Glutamatergic neuron (in vitro differentiated cells): ENCODE data around the gene DUXB. TPM values are rescaled to one million over a fixed set of nuclear protein-coding genes. Genes with fewer than 3 reads are reported as not detected.

Experiments
- DNase-seq: peaks from one replicate; pipeline ENCODE4 v3.0.0; 2022
- H3K27ac Mint-ChIP-seq: one replicate; pipeline ENCODE4 v1.8.0; 2020; ENCODE audit warnings: mild to moderate bottlenecking, mixed read lengths, inconsistent platforms; ENCODE audit not compliant: unreplicated experiment
- H3K27me3 Mint-ChIP-seq: one replicate; pipeline ENCODE4 v1.8.0; 2020; ENCODE audit warnings: mild to moderate bottlenecking, moderate library complexity, mixed read lengths, inconsistent platforms; ENCODE audit not compliant: unreplicated experiment
- H3K36me3 Mint-ChIP-seq: one replicate; pipeline ENCODE4 v1.8.0; 2020; ENCODE audit warnings: mild to moderate bottlenecking, mixed read lengths, inconsistent platforms; ENCODE audit not compliant: unreplicated experiment
- H3K4me1 Mint-ChIP-seq: one replicate; pipeline ENCODE4 v1.8.0; 2020; ENCODE audit warnings: mild to moderate bottlenecking, low read depth, mixed read lengths, inconsistent platforms; ENCODE audit not compliant: unreplicated experiment
- H3K4me3 Mint-ChIP-seq: one replicate; pipeline ENCODE4 v1.8.0; 2020; ENCODE audit warnings: mild to moderate bottlenecking, mixed read lengths, inconsistent platforms; ENCODE audit not compliant: unreplicated experiment
- H3K9me3 Mint-ChIP-seq: one replicate; pipeline ENCODE4 v1.8.0; 2020; ENCODE audit warnings: mild to moderate bottlenecking, moderate library complexity, mixed read lengths, inconsistent platforms; ENCODE audit not compliant: unreplicated experiment
- total RNA-seq: library from RNA; stranded (reverse); fragmentation: NEBNext Ultra II Directional; extraction: Animal tissue kit (Norgen Biotek cat#: 25700); gene quantifications from one replicate; pipeline ENCODE4 v1.2.1, GENCODE V29; 2021; ENCODE audit not compliant: unreplicated experiment
- TF ChIP-seq, protein P1 (sequence below): fragments of 200-600 bp; sonication (generic); IDR thresholded peaks from one replicate; pipeline ENCODE4 v1.5.0; 2021; ENCODE audit not compliant: partially characterized antibody, unreplicated experiment

Gene DUXB
- total RNA-seq, 1 donor from 2014 or later, result not detected

- Mint-ChIP-seq H3K4me3 (no peak overlapping the region), H3K36me3 (no peaks in the 10 kb centered on the region), H3K9me3 (peaks cover 8% of the 10 kb centered on the region), H3K27ac (no peak overlapping the region), H3K27me3 (peaks cover 7% of the 10 kb centered on the region), H3K4me1 (peaks cover 2% of the 10 kb centered on the region)
- no peak for DNase-seq
- TF ChIP-seq, protein P1, sequence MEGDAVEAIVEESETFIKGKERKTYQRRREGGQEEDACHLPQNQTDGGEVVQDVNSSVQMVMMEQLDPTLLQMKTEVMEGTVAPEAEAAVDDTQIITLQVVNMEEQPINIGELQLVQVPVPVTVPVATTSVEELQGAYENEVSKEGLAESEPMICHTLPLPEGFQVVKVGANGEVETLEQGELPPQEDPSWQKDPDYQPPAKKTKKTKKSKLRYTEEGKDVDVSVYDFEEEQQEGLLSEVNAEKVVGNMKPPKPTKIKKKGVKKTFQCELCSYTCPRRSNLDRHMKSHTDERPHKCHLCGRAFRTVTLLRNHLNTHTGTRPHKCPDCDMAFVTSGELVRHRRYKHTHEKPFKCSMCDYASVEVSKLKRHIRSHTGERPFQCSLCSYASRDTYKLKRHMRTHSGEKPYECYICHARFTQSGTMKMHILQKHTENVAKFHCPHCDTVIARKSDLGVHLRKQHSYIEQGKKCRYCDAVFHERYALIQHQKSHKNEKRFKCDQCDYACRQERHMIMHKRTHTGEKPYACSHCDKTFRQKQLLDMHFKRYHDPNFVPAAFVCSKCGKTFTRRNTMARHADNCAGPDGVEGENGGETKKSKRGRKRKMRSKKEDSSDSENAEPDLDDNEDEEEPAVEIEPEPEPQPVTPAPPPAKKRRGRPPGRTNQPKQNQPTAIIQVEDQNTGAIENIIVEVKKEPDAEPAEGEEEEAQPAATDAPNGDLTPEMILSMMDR, result no peak
Measured at GRCh38 chr16:75644240-75645012, 56.8 kb downstream of the DUXB start.

Other genes starting within 250 kb of the DUXB start
- gene TMEM170A, start 236.8 kb downstream of the DUXB start, total RNA-seq, result 30.6 TPM
- gene CHST6, start 206.0 kb downstream of the DUXB start, total RNA-seq, result 4.0 TPM
- 0.64 TPM for gene CHST5, start 165.4 kb downstream of the DUXB start, total RNA-seq
- gene TMEM231, start 145.2 kb downstream of the DUXB start, total RNA-seq, result 14.1 TPM
- gene GABARAPL2, start 135.1 kb downstream of the DUXB start, total RNA-seq, result 208 TPM
- 80.1 TPM for gene ADAT1, start 78.2 kb downstream of the DUXB start, total RNA-seq
- gene KARS1, start 53.8 kb downstream of the DUXB start, total RNA-seq, result 97.4 TPM
- 137 TPM for gene TERF2IP, start 53.7 kb downstream of the DUXB start, total RNA-seq
- not detected for gene CPHXL2, start 24.5 kb downstream of the DUXB start, total RNA-seq
- gene CPHXL, start 25.0 kb upstream of the DUXB start, total RNA-seq, result not detected